Measurements from ENCODE around the gene ZNF765. TPM values are rescaled to one million over a fixed set of nuclear protein-coding genes. Genes with fewer than 3 reads are reported as not detected.

Gene ZNF765
- total RNA-seq, 2 donors from 2014 or later = 7.5 to 9.6 TPM

- no peaks in the 10 kb centered on the region for H3K36me3 ChIP-seq (replicated peaks in 1 of 2; ENCODE audit: insufficient read depth in 1 of 2, low read depth in 2 of 2)
- no peaks in the 10 kb centered on the region for H3K27me3 ChIP-seq
- H3K4me1 ChIP-seq = peaks cover 8% of the 10 kb centered on the region
- ATAC-seq (peak; percentile 99), DNase-seq (peak; percentile 93 to 97 (median 95))
- peak within 1 kb of the TSS in 3 of 4 donors; percentile 51 to 85 (median 71) for H3K27ac ChIP-seq
- WGBS, 2 donors = 0% methylated on average over 22 to 45 of the region's 45 CpGs
- H3K4me3 ChIP-seq = peak within 1 kb of the TSS; percentile 83 to 90
- TF ChIP-seq CTCF (IDR thresholded peaks at IDR 0.05) (peak in 5 of 7 experiments; percentile 23 to 38 (median 26)), POLR2A (IDR thresholded peaks at IDR 0.05) (peak; percentile 11 to 79 (median 60))
- H3K9me3 ChIP-seq = no peaks in the 10 kb centered on the region
- intact Hi-C loops (cut with DNase I) = no loop called here
Measured at GRCh38 chr19:53365134-53365898, 29.6 kb upstream of the ZNF765 start, which contains the start of gene ZNF525. Gene ZNF525, plus strand, starts transcription at chr19:53365705. Its CDS starts 6,577 bp downstream, at chr19:53372282.

GRCh38 chr19:53365899-53366493 is 29.0 kb upstream of the ZNF765 start:
- Histone ChIP-seq H3K4me1 (peaks cover 8% of the 10 kb centered on the region), H3K27ac (peak overlapping the region in 3 of 4 donors; percentile 51 to 85 (median 71)), H3K9me3 (no peaks in the 10 kb centered on the region), H3K36me3 (replicated peaks in 1 of 2; ENCODE audit: insufficient read depth in 1 of 2, low read depth in 2 of 2) (no peaks in the 10 kb centered on the region), H3K4me3 (peak overlapping the region; percentile 83 to 90), H3K27me3 (no peaks in the 10 kb centered on the region)
- ATAC-seq (peak; percentile 41), DNase-seq (peak in 3 of 4 donors; percentile 13 to 39 (median 34))
- WGBS, 2 donors = 1 to 2% methylated on average over 16 to 23 of the region's 32 CpGs
- intact Hi-C loops (cut with DNase I) = no loop called here
- peak in 1 of 7 experiments; percentile 7 for TF ChIP-seq CTCF (IDR thresholded peaks at IDR 0.05)
- TF ChIP-seq POLR2A (IDR thresholded peaks at IDR 0.05) = no peak

GRCh38 chr19:53372196-53372595 is 22.8 kb upstream of the ZNF765 start:
- no peaks in the 10 kb centered on the region for H3K27me3 ChIP-seq
- intact Hi-C loops (cut with DNase I) = no loop called here

GRCh38 chr19:53374288-53374687 is 20.7 kb upstream of the ZNF765 start:
- H3K36me3 ChIP-seq (replicated peaks in 1 of 2; ENCODE audit: insufficient read depth in 1 of 2, low read depth in 2 of 2) = peaks cover 15% of the 10 kb centered on the region in 2 donors
- no peak for TF ChIP-seq POLR2A (IDR thresholded peaks at IDR 0.05)
- TF ChIP-seq CTCF (IDR thresholded peaks at IDR 0.05) = no peak
- peaks cover 0 to 14% (median 0%) of the 10 kb centered on the region in 3 donors for H3K9me3 ChIP-seq
- H3K4me1 ChIP-seq = no peaks in the 10 kb centered on the region
- ATAC-seq (no peak), DNase-seq (no peak)
- H3K27me3 ChIP-seq = no peaks in the 10 kb centered on the region
- no peak overlapping the region for H3K4me3 ChIP-seq
- intact Hi-C loops (cut with DNase I) = no loop called here
- H3K27ac ChIP-seq = no peak overlapping the region
- WGBS, 2 donors = 62 to 88% methylated on average over 3 of the region's 3 CpGs

More at GRCh38 chr19:53372196-53372595, 22.8 kb upstream of the ZNF765 start:
- no peak overlapping the region for H3K4me3 ChIP-seq
- H3K9me3 ChIP-seq = no peaks in the 10 kb centered on the region
- ATAC-seq (no peak), DNase-seq (no peak)
- H3K36me3 ChIP-seq (replicated peaks in 1 of 2; ENCODE audit: insufficient read depth in 1 of 2, low read depth in 2 of 2) = peaks cover 7 to 12% of the 10 kb centered on the region in 2 donors
- peaks cover 1% of the 10 kb centered on the region for H3K4me1 ChIP-seq
- no peak overlapping the region for H3K27ac ChIP-seq
- TF ChIP-seq CTCF (IDR thresholded peaks at IDR 0.05) (no peak), POLR2A (IDR thresholded peaks at IDR 0.05) (no peak)
- 87 to 91% methylated on average over 4 of the region's 4 CpGs for WGBS, 2 donors

All from body of pancreas (tissue), 4 donors.